ENCODE measurements around the gene DPYD.

DPYD gene

DNA sequence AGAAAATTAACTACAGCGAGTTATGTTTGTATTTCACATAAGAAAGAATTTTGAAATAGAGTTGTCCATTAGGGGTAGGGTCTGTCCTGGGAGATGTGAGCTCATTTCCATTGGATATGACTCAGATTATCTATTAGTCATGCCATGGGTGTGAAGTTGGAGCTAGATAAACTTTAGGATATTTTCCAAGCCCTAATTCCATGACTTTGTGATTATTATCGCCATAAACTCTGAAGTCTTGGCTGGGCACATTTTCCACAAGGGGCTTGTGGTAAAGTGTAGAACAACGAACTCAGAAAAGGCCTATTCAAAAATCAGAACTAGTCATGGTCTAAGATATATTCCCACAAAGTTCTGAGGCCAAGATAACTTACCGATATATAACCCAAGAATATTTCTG is 396.6 kb downstream of the DPYD start:
- Histone ChIP-seq H2AFZ (ENCODE audit: low read length, unreplicated experiment) (no peak overlapping the region), H3K27me3 (ENCODE audit: insufficient read depth, low read length) (no peaks in the 10 kb centered on the region), H3K4me1 (ENCODE audit: control insufficient read depth, insufficient read depth, low read length, unreplicated experiment) (no peaks in the 10 kb centered on the region), H3K36me3 (ENCODE audit: insufficient read depth, low read length) (no peaks in the 10 kb centered on the region), H3K79me2 (ENCODE audit: control insufficient read depth, insufficient read depth, low read length, unreplicated experiment) (no peaks in the 10 kb centered on the region), H3K4me3 (ENCODE audit: low read depth, low read length) (no peak overlapping the region), H3K27ac (ENCODE audit: low read depth, low read length) (no peak overlapping the region)

DNA sequence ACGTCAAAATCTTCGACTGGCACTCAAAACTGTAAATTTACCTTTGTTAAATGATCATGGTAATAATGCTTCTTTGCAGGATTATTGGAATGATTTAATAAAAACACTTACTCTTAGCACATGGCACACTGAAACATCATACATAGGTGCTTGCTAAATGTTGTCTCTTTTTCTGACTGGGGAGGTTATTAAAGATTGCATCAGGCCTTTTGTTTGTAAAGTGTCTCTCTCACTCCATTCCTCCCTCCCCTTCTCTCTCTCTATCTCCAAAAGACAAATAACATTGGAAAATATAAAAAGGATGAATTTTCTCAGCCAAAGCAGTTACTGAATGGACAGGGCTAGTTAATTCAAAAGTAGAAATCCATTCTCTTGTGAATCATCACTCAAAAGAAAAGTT is 404.2 kb downstream of the DPYD start:
- Histone ChIP-seq H3K79me2 (ENCODE audit: control insufficient read depth, insufficient read depth, low read length, unreplicated experiment) (no peaks in the 10 kb centered on the region), H3K4me1 (ENCODE audit: control insufficient read depth, insufficient read depth, low read length, unreplicated experiment) (no peaks in the 10 kb centered on the region), H3K36me3 (ENCODE audit: insufficient read depth, low read length) (no peaks in the 10 kb centered on the region; the same call in 1 of the 2 replicates), H2AFZ (ENCODE audit: low read length, unreplicated experiment) (no peak overlapping the region), H3K27ac (ENCODE audit: low read depth, low read length) (no peak overlapping the region), H3K4me3 (ENCODE audit: low read depth, low read length) (no peak overlapping the region), H3K27me3 (ENCODE audit: insufficient read depth, low read length) (no peaks in the 10 kb centered on the region)

GRCh38 chr1:97508653-97509218 is 412.1 kb downstream of the DPYD start:
- Histone ChIP-seq H3K27me3 (ENCODE audit: insufficient read depth, low read length) (no peaks in the 10 kb centered on the region), H3K36me3 (ENCODE audit: insufficient read depth, low read length) (peaks cover 8% of the 10 kb centered on the region), H3K4me1 (ENCODE audit: control insufficient read depth, insufficient read depth, low read length, unreplicated experiment) (no peaks in the 10 kb centered on the region), H2AFZ (ENCODE audit: low read length, unreplicated experiment) (no peak overlapping the region), H3K4me3 (ENCODE audit: low read depth, low read length) (no peak overlapping the region), H3K79me2 (ENCODE audit: control insufficient read depth, insufficient read depth, low read length, unreplicated experiment) (no peaks in the 10 kb centered on the region), H3K27ac (ENCODE audit: low read depth, low read length) (no peak overlapping the region)

DNA sequence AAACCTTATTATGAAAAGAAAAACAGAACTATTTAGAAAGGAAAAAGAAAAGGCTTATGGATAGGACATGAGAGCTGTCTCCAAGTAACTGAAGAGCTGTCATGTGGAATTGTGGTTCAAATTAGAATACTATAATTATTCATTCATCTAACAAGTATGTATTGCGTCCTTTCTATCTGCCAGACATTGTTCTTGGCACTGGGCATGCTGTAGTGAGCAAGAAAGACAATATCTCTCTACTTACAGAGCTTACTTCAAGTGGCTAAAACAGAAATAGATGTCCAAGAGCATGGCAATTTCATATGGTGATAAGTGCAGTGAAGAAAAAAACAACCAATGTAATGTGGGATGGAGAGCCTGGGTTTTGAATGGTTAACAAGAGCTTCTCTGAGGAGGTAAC is 413.0 kb downstream of the DPYD start:
- no peaks in the 10 kb centered on the region for H3K79me2 ChIP-seq (ENCODE audit: control insufficient read depth, insufficient read depth, low read length, unreplicated experiment)
- H3K27me3 ChIP-seq (ENCODE audit: insufficient read depth, low read length) = no peaks in the 10 kb centered on the region
- no peak overlapping the region for H3K27ac ChIP-seq (ENCODE audit: low read depth, low read length)
- H2AFZ ChIP-seq (ENCODE audit: low read length, unreplicated experiment) = no peak overlapping the region
- no peak overlapping the region for H3K4me3 ChIP-seq (ENCODE audit: low read depth, low read length)
- H3K36me3 ChIP-seq (ENCODE audit: insufficient read depth, low read length) = peaks cover 8% of the 10 kb centered on the region
- H3K4me1 ChIP-seq (ENCODE audit: control insufficient read depth, insufficient read depth, low read length, unreplicated experiment) = no peaks in the 10 kb centered on the region

GRCh38 chr1:97506368-97506767 is 414.5 kb downstream of the DPYD start:
- Histone ChIP-seq H3K27ac (ENCODE audit: low read depth, low read length) (no peak overlapping the region), H3K79me2 (ENCODE audit: control insufficient read depth, insufficient read depth, low read length, unreplicated experiment) (no peaks in the 10 kb centered on the region), H3K36me3 (ENCODE audit: insufficient read depth, low read length) (peaks cover 8% of the 10 kb centered on the region; the same call in 1 of the 2 replicates), H2AFZ (ENCODE audit: low read length, unreplicated experiment) (no peak overlapping the region), H3K4me1 (ENCODE audit: control insufficient read depth, insufficient read depth, low read length, unreplicated experiment) (no peaks in the 10 kb centered on the region), H3K27me3 (ENCODE audit: insufficient read depth, low read length) (no peaks in the 10 kb centered on the region), H3K4me3 (ENCODE audit: low read depth, low read length) (no peak overlapping the region)

DNA sequence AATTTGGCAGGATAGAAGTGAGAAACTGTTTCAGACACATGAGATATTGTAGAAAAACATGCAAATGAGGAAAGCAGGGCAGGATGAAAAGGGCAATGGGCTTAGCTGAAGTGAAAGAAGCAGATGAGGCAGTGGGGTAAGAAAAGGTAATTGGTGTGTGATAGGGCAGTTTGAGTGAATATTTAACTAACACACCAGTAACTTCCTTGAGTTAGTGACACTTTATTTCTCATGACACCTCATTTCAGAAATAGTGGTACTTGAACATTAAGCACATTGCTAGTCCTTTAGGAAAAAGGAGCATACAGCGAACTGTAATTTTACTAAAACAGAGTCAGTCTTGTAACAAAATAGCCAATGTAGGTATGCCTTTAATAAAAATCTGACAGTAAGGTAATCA is 415.0 kb downstream of the DPYD start:
- no peak overlapping the region for H3K27ac ChIP-seq (ENCODE audit: low read depth, low read length)
- H3K4me3 ChIP-seq (ENCODE audit: low read depth, low read length) = no peak overlapping the region
- no peak overlapping the region for H2AFZ ChIP-seq (ENCODE audit: low read length, unreplicated experiment)
- peaks cover 7% of the 10 kb centered on the region; the same call in 1 of the 2 replicates for H3K36me3 ChIP-seq (ENCODE audit: insufficient read depth, low read length)
- H3K79me2 ChIP-seq (ENCODE audit: control insufficient read depth, insufficient read depth, low read length, unreplicated experiment) = no peaks in the 10 kb centered on the region
- H3K4me1 ChIP-seq (ENCODE audit: control insufficient read depth, insufficient read depth, low read length, unreplicated experiment) = no peaks in the 10 kb centered on the region
- no peaks in the 10 kb centered on the region for H3K27me3 ChIP-seq (ENCODE audit: insufficient read depth, low read length)

GRCh38 chr1:97505289-97505688 is 415.5 kb downstream of the DPYD start:
- Histone ChIP-seq H3K4me1 (ENCODE audit: control insufficient read depth, insufficient read depth, low read length, unreplicated experiment) (no peaks in the 10 kb centered on the region), H2AFZ (ENCODE audit: low read length, unreplicated experiment) (no peak overlapping the region), H3K79me2 (ENCODE audit: control insufficient read depth, insufficient read depth, low read length, unreplicated experiment) (no peaks in the 10 kb centered on the region), H3K4me3 (ENCODE audit: low read depth, low read length) (no peak overlapping the region), H3K27me3 (ENCODE audit: insufficient read depth, low read length) (no peaks in the 10 kb centered on the region), H3K36me3 (ENCODE audit: insufficient read depth, low read length) (peaks cover 3% of the 10 kb centered on the region; the same call in 1 of the 2 replicates), H3K27ac (ENCODE audit: low read depth, low read length) (no peak overlapping the region)

DNA sequence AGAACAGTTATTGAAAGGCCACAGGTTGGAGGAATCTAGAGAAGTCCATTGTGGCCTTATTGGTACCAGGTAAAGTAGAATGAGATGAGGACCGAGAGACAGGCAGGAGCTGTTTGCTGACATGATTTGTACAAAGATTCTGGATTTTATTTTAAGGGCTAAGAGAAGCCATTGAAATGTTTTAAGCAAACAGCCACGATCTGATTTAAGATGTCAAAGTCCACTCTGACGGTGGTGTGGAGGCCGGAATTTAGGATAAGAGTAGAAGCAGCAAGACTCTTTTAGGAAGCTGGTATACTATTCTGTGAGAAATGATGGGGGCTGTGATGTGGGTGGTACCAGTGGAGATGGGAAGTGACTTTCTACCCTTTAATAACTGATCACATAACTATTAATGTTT is 418.5 kb downstream of the DPYD start:
- Histone ChIP-seq H3K4me3 (ENCODE audit: low read depth, low read length) (no peak overlapping the region), H3K27me3 (ENCODE audit: insufficient read depth, low read length) (no peaks in the 10 kb centered on the region), H3K4me1 (ENCODE audit: control insufficient read depth, insufficient read depth, low read length, unreplicated experiment) (no peaks in the 10 kb centered on the region), H3K36me3 (ENCODE audit: insufficient read depth, low read length) (0 out of 2 replicates have a peak, but pooled peaks cover 3% of the 10 kb centered on the region), H3K27ac (ENCODE audit: low read depth, low read length) (no peak overlapping the region), H3K79me2 (ENCODE audit: control insufficient read depth, insufficient read depth, low read length, unreplicated experiment) (no peaks in the 10 kb centered on the region), H2AFZ (ENCODE audit: low read length, unreplicated experiment) (no peak overlapping the region)

- Histone ChIP-seq H2AFZ (ENCODE audit: low read length, unreplicated experiment) (no peak overlapping the region), H3K27ac (ENCODE audit: low read depth, low read length) (no peak overlapping the region), H3K27me3 (ENCODE audit: insufficient read depth, low read length) (no peaks in the 10 kb centered on the region), H3K79me2 (ENCODE audit: control insufficient read depth, insufficient read depth, low read length, unreplicated experiment) (no peaks in the 10 kb centered on the region), H3K4me1 (ENCODE audit: control insufficient read depth, insufficient read depth, low read length, unreplicated experiment) (no peaks in the 10 kb centered on the region), H3K4me3 (ENCODE audit: low read depth, low read length) (no peak overlapping the region), H3K36me3 (ENCODE audit: insufficient read depth, low read length) (0 out of 2 replicates have a peak, but pooled peaks cover 3% of the 10 kb centered on the region)
Observed at GRCh38 chr1:97501628-97502027, 419.2 kb downstream of the DPYD start.

DNA sequence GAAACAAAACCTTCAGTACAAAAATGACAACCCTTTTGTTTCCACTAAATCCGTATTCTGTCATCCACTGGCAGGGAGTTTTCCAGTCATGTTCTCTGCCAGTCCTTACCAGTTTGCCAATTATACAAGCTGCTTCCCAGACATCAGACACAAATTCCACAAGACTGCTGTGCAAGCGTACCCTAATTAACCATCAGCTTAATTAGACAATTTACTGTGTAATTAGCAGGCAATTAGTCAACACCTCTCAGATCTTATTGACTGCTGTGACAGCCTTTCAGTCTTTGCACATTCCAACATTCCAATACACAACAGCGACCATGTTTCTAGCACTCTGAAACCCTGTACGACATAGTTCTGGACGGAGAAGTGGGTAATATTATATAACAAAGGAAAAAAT is 420.1 kb downstream of the DPYD start:
- Histone ChIP-seq H3K27ac (ENCODE audit: low read depth, low read length) (no peak overlapping the region), H3K4me3 (ENCODE audit: low read depth, low read length) (no peak overlapping the region), H3K4me1 (ENCODE audit: control insufficient read depth, insufficient read depth, low read length, unreplicated experiment) (no peaks in the 10 kb centered on the region), H2AFZ (ENCODE audit: low read length, unreplicated experiment) (no peak overlapping the region), H3K36me3 (ENCODE audit: insufficient read depth, low read length) (0 out of 2 replicates have a peak, but pooled peaks cover 3% of the 10 kb centered on the region), H3K27me3 (ENCODE audit: insufficient read depth, low read length) (no peaks in the 10 kb centered on the region), H3K79me2 (ENCODE audit: control insufficient read depth, insufficient read depth, low read length, unreplicated experiment) (no peaks in the 10 kb centered on the region)

DNA sequence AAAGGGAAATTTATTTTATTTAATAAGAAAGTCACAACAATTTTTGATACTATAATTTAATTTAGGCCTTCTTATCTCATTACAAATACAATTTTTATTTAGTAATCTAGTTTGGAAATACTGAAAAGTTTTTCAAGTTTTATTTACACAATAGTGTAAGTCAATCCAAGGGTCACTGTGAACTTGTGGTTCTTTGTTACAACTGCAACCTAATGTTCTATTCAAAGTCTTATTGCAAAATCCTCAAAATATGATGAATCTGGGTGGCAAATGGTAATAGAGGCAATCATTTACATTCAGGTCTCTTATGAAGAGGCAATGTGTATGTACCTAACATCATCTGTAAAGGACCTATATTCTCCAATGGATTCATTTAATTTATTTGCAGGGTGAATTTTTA is 421.2 kb downstream of the DPYD start:
- Histone ChIP-seq H3K4me3 (ENCODE audit: low read depth, low read length) (no peak overlapping the region), H3K79me2 (ENCODE audit: control insufficient read depth, insufficient read depth, low read length, unreplicated experiment) (no peaks in the 10 kb centered on the region), H3K27me3 (ENCODE audit: insufficient read depth, low read length) (no peaks in the 10 kb centered on the region), H3K4me1 (ENCODE audit: control insufficient read depth, insufficient read depth, low read length, unreplicated experiment) (no peaks in the 10 kb centered on the region), H3K27ac (ENCODE audit: low read depth, low read length) (no peak overlapping the region), H3K36me3 (ENCODE audit: insufficient read depth, low read length) (0 out of 2 replicates have a peak, but pooled peaks cover under 1% of the 10 kb centered on the region), H2AFZ (ENCODE audit: low read length, unreplicated experiment) (no peak overlapping the region)

Measured in ACC112 (cell line).